HCT116 (cell line): ENCODE results near the gene SARS1. TPM values are rescaled to one million over a fixed set of nuclear protein-coding genes. Genes with fewer than 3 reads are reported as not detected.
A peak's percentile ranks its signal among the peaks of the same experiment; 100 is the strongest.

Experiments
- ATAC-seq: fragments of 200-7000 bp; cut with Tn5 transposase; 2 replicates; pipeline ENCODE4 v1.9.1; 2020; ENCODE audit warnings: mild to moderate bottlenecking, moderate library complexity
- BruUV-seq: library from RNA; stranded (reverse); fragments of 400-500 nt; replicated peaks from 2 replicates; lab custom pipeline; 2021; lab: Mats Ljungman, UMichigan
- CTCF ChIA-PET: fragments of 300-600 bp; sonication (Branson Sonifier 250); formaldehyde crosslinking; loops from one replicate; lab custom pipeline; 2021; ENCODE audit warnings: antibody characterized with exemption; lab: Charles Lee
- POLR2A ChIA-PET: fragments of 300-600, 350-600 bp; sonication (Branson Sonifier 250); formaldehyde crosslinking; loops from one replicate; lab custom pipeline; 2021; ENCODE audit warnings: antibody characterized with exemption; lab: Charles Lee
- RAD21 ChIA-PET, 2 experiments: fragments of 300-600 bp; sonication (Branson Sonifier 250); formaldehyde crosslinking; loops; one replicate each; lab custom pipeline; 2023; ENCODE audit warnings: low total read pairs in 2 of 2; ENCODE audit not compliant: uncharacterized antibody in 2 of 2, unreplicated experiment in 2 of 2, low non-redundant PET in 1 of 2; lab: Charles Lee
- DNase-seq: peaks from one replicate; pipeline ENCODE4 v3.0.0-alpha.2; 2010; ENCODE audit warnings: low read depth, low spot score
- H2AFZ ChIP-seq: fragments of 200-600 bp; shearing (Covaris generic), sonication (generic); 2 replicates; pipeline ENCODE4 v1.6.1; 2017; ENCODE audit warnings: low read depth, mixed run types, mixed read lengths, antibody characterized with exemption, low read length; ENCODE audit not compliant: poor library complexity, severe bottlenecking
- H3K27ac ChIP-seq: 2 replicates; pipeline ENCODE4 v1.5.1; 2012; ENCODE audit warnings: low read depth, low read length
- H3K27me3 ChIP-seq: fragments of 200-600 bp; sonication (generic); 2 replicates; pipeline ENCODE4 v1.6.1; 2016; ENCODE audit warnings: mixed run types, low read length, mixed read lengths; ENCODE audit not compliant: insufficient read depth
- H3K36me3 ChIP-seq, 2 experiments: fragments of 200-500 bp in 1 of 2; fragments of 200-600 bp in 1 of 2; sonication (Bioruptor generic) in 1 of 2; sonication (generic) in 1 of 2; 2 replicates each; pipeline versions ENCODE4 v1.5.1 to v1.6.1; 2014 to 2016; ENCODE audit warnings: low read length in 2 of 2, inconsistent platforms in 1 of 2, mixed read lengths in 1 of 2, mixed run types in 1 of 2; ENCODE audit not compliant: insufficient read depth in 2 of 2, control insufficient read depth in 1 of 2
- H3K4me1 ChIP-seq, 2 experiments: fragments of 200-600 bp in 1 of 2; sonication (generic) in 1 of 2; 2 replicates each; pipeline versions ENCODE4 v1.5.1 to v1.6.1; 2012 to 2017; ENCODE audit warnings: low read length in 2 of 2, inconsistent platforms in 1 of 2, mild to moderate bottlenecking in 1 of 2, mixed read lengths in 1 of 2, mixed run types in 1 of 2, moderate library complexity in 1 of 2; ENCODE audit not compliant: insufficient read depth in 2 of 2, control insufficient read depth in 1 of 2
- H3K4me2 ChIP-seq: fragments of 200-600 bp; sonication (generic); 2 replicates; pipeline ENCODE4 v1.6.1; 2017; ENCODE audit warnings: mixed run types, low read length, mixed read lengths
- H3K4me3 ChIP-seq, 2 experiments: fragments of 200-600 bp in 1 of 2; sonication (generic) in 1 of 2; replicated peaks in 1 of 2; 2 replicates each; pipeline ENCODE4 v1.5.1; 2011 to 2016; ENCODE audit warnings: low read length in 2 of 2, control low read depth in 1 of 2, low read depth in 1 of 2, mild to moderate bottlenecking in 1 of 2, mixed read lengths in 1 of 2, mixed run types in 1 of 2
- H3K79me2 ChIP-seq: fragments of 200-600 bp; sonication (generic); 2 replicates; pipeline ENCODE4 v1.6.1; 2017; ENCODE audit warnings: mild to moderate bottlenecking, mixed run types, low read length, moderate library complexity, mixed read lengths; ENCODE audit not compliant: insufficient read depth
- H3K9ac ChIP-seq: fragments of 200-600 bp; sonication (generic); 2 replicates; pipeline ENCODE4 v1.6.1; 2016; ENCODE audit warnings: low read length, mixed read lengths
- H3K9me2 ChIP-seq: fragments of 200-600 bp; sonication (generic), shearing (Covaris generic); 2 replicates; pipeline ENCODE4 v1.6.1; 2017; ENCODE audit warnings: mixed run types, mild to moderate bottlenecking, moderate library complexity; ENCODE audit not compliant: insufficient read depth
- H3K9me3 ChIP-seq, 2 experiments: fragments of 200-500 bp in 1 of 2; fragments of 200-600 bp in 1 of 2; sonication (Bioruptor generic) in 1 of 2; sonication (generic) in 1 of 2; 2 replicates each; pipeline ENCODE4 v1.6.1; 2014 to 2017; ENCODE audit warnings: low read length in 2 of 2, mixed read lengths in 2 of 2, inconsistent platforms in 1 of 2, low read depth in 1 of 2, mild to moderate bottlenecking in 1 of 2, mixed run types in 1 of 2, moderate library complexity in 1 of 2; ENCODE audit not compliant: control insufficient read depth in 1 of 2, insufficient read depth in 1 of 2
- H4K20me1 ChIP-seq: fragments of 200-600 bp; sonication (generic), shearing (Covaris generic); 2 replicates; pipeline ENCODE4 v1.6.1; 2017; ENCODE audit warnings: mixed run types, mild to moderate bottlenecking, moderate library complexity; ENCODE audit not compliant: insufficient read depth
- CBX3 ChIP-seq: IDR thresholded peaks from 2 replicates; pipeline ENCODE4 v1.6.1; 2012; ENCODE audit warnings: low read depth
- CEBPB ChIP-seq: IDR thresholded peaks from 2 replicates; pipeline ENCODE4 v1.6.1; 2012; ENCODE audit warnings: low read depth
- EGR1 ChIP-seq: IDR thresholded peaks from 2 replicates; pipeline ENCODE4 v1.6.1; 2012; ENCODE audit warnings: low read depth
- ELF1 ChIP-seq: IDR thresholded peaks from 2 replicates; pipeline ENCODE4 v1.6.1; 2012; ENCODE audit warnings: low read depth, borderline replicate concordance
- EZH2 ChIP-seq: fragments of 200-600 bp; sonication (generic); IDR thresholded peaks from 2 replicates; pipeline ENCODE4 v1.6.1; 2017; ENCODE audit warnings: antibody characterized with exemption, mixed run types
- EZH2phosphoT487 ChIP-seq: fragments of 200-600 bp; IDR thresholded peaks from 2 replicates; pipeline ENCODE4 v1.6.1; 2018; ENCODE audit warnings: antibody characterized with exemption, borderline replicate concordance
- FOSL1 ChIP-seq: IDR thresholded peaks from 2 replicates; pipeline ENCODE4 v1.6.1; 2012; ENCODE audit warnings: low read depth
- JUND ChIP-seq: IDR thresholded peaks from 2 replicates; pipeline ENCODE4 v1.6.1; 2012
- POLR2AphosphoS5 ChIP-seq: IDR thresholded peaks from 2 replicates; pipeline ENCODE4 v1.6.1; 2011; ENCODE audit warnings: mild to moderate bottlenecking, low read depth, low read length, moderate library complexity
- RAD21 ChIP-seq: IDR thresholded peaks from 2 replicates; pipeline ENCODE4 v1.6.1; 2012; ENCODE audit warnings: low read depth, mild to moderate bottlenecking
- REST ChIP-seq: IDR thresholded peaks from 2 replicates; pipeline ENCODE4 v1.6.1; 2012; ENCODE audit warnings: low read depth
- SIN3A ChIP-seq: IDR thresholded peaks from 2 replicates; pipeline ENCODE4 v1.6.1; 2012; ENCODE audit warnings: low read depth
- SP1 ChIP-seq: IDR thresholded peaks from 2 replicates; pipeline ENCODE4 v1.6.1; 2012; ENCODE audit warnings: low read depth
- SRF ChIP-seq: IDR thresholded peaks from 2 replicates; pipeline ENCODE4 v1.6.1; 2012; ENCODE audit warnings: low read depth
- YY1 ChIP-seq: IDR thresholded peaks from 2 replicates; pipeline ENCODE4 v1.6.1; 2011; ENCODE audit warnings: low read length, low read depth, moderate library complexity, mild to moderate bottlenecking; ENCODE audit not compliant: insufficient replicate concordance; ENCODE audit errors: extremely low read depth
- ZBTB33 ChIP-seq: IDR thresholded peaks from 2 replicates; pipeline ENCODE4 v1.6.1; 2011; ENCODE audit warnings: mild to moderate bottlenecking, low read length, moderate library complexity; ENCODE audit not compliant: insufficient replicate concordance; ENCODE audit errors: extremely low read depth
- ZFX ChIP-seq: fragments of 450-650 bp; IDR thresholded peaks from 2 replicates; pipeline ENCODE4 v1.6.1; 2017
- intact Hi-C: fragments of 100-400 bp; cut with micrococcal nuclease; formaldehyde crosslinking; loops from 2 replicates; pipeline ENCODE4 v1.10.0; 2022
- total RNA-seq: library from RNA; stranded (reverse); gene quantifications from one replicate; pipeline ENCODE4 v1.2.1, GENCODE V29; 2021; ENCODE audit not compliant: unreplicated experiment
- TF ChIP-seq, protein P1 (sequence below): IDR thresholded peaks from 2 replicates; pipeline ENCODE4 v1.6.1; 2012
- TF ChIP-seq, protein P2 (sequence below): IDR thresholded peaks from 2 replicates; pipeline ENCODE4 v1.6.1; 2012

SARS1 gene
- total RNA-seq, 1 experiment from 2014 or later = 206 TPM

- no TSS peak for BruUV-seq
- Histone ChIP-seq H3K9me2 (no peaks in the 10 kb centered on the region), H3K79me2 (no peaks in the 10 kb centered on the region), H3K9ac (peak overlapping the region; percentile 42), H3K4me3 (peak overlapping the region; percentile 4 to 38; a peak in 2 of 4 replicates), H3K4me2 (peak overlapping the region; percentile 78), H2AFZ (peak overlapping the region; percentile 94), H3K27ac (peak overlapping the region; percentile 32; the same call in 1 of the 2 replicates), H3K9me3 (no peaks in the 10 kb centered on the region), H3K36me3 (no peaks in the 10 kb centered on the region), H3K27me3 (no peaks in the 10 kb centered on the region), H3K4me1 (peaks cover 18 to 43% of the 10 kb centered on the region in 2 experiments), H4K20me1 (no peaks in the 10 kb centered on the region)
- ATAC-seq = peak; percentile 84
- CTCF ChIA-PET = interaction anchor here (0.5 to 1.6 kb wide), 7 partner anchors 8 to 97 kb away, joined by 3 to 8 read pairs (median 4); partner anchors contain the start of gene CELSR2
- intact Hi-C loops = no loop called here
- POLR2A ChIA-PET = interaction anchor here (0.7 to 1.1 kb wide), 4 partner anchors 8 to 505 kb away, joined by 3 to 4 read pairs (median 3); partner anchors contain the start of gene PRPF38B
- RAD21 ChIA-PET = interaction anchor here in 1 of 2 experiments (0.7 kb wide), 1 partner anchor 42 kb away, joined by 3 read pairs; no protein-coding TSS in a partner anchor
- DNase-seq = peak; percentile 69
- TF ChIP-seq RAD21 = no peak
- TF ChIP-seq FOSL1 = peak; percentile 85
- TF ChIP-seq SP1 = peak; percentile 65
- no peak for TF ChIP-seq EZH2
- TF ChIP-seq JUND = peak; percentile 78
- TF ChIP-seq CEBPB = peak; percentile 55
- TF ChIP-seq POLR2AphosphoS5 = no peak
- TF ChIP-seq REST = no peak
- TF ChIP-seq EGR1 = no peak
- TF ChIP-seq, protein P1, sequence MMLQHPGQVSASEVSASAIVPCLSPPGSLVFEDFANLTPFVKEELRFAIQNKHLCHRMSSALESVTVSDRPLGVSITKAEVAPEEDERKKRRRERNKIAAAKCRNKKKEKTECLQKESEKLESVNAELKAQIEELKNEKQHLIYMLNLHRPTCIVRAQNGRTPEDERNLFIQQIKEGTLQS = no peak
- no peak; the same call in 1 of the 2 replicates for TF ChIP-seq SRF
- no peak for TF ChIP-seq ELF1
- no peak for TF ChIP-seq YY1
- no peak for TF ChIP-seq ZBTB33
- TF ChIP-seq, protein P2, sequence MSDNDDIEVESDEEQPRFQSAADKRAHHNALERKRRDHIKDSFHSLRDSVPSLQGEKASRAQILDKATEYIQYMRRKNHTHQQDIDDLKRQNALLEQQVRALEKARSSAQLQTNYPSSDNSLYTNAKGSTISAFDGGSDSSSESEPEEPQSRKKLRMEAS = 0 out of 2 replicates have a peak, but pooled peaks have one; percentile 32
- peak; percentile 50; the same call in 1 of the 2 replicates for TF ChIP-seq SIN3A
- TF ChIP-seq EZH2phosphoT487 = no peak
- 0 out of 2 replicates have a peak, but pooled peaks have one; percentile 56 for TF ChIP-seq CBX3
- TF ChIP-seq ZFX = no peak
These were observed 16.3 kb upstream of the SARS1 start for GRCh38 chr1:109197158-109198042.
